Smooth muscle cell of trachea (primary cell): ENCODE measurements around the gene GSTA3. TPM values are rescaled to one million over a fixed set of nuclear protein-coding genes. Genes with fewer than 3 reads are reported as not detected.

ENCODE experiments used
- total RNA-seq: library from RNA; depleted of rRNA; stranded (reverse); fragments of >200 nt; gene quantifications from 2 replicates; pipeline ENCODE4 v1.2.1, GENCODE V29; 2014

GSTA3 gene
- total RNA-seq, result not detected in 2 replicates

GRCh38 chr6:52909531-52909930, at the start of gene GSTA3:
Gene GSTA3, minus strand, starts transcription at chr6:52909698. Its CDS starts 3,864 bp downstream, at chr6:52905834.

Other genes with a start within 250 kb of the GSTA3 start
- gene TMEM14A, start 238.6 kb downstream of the GSTA3 start, total RNA-seq, result 31.9 and 50.0 TPM in 2 replicates
- gene GSTA2, start 146.2 kb downstream of the GSTA3 start, total RNA-seq, result not detected in 2 replicates
- gene GSTA1, start 105.9 kb downstream of the GSTA3 start, total RNA-seq, result not detected in 2 replicates
- gene GSTA5, start 68.9 kb downstream of the GSTA3 start, total RNA-seq, result not detected in 2 replicates
- gene GSTA4, start 85.6 kb upstream of the GSTA3 start, total RNA-seq, result 68.5 and 78.2 TPM in 2 replicates
- gene CILK1, start 152.1 kb upstream of the GSTA3 start, total RNA-seq, result 7.4 and 11.8 TPM in 2 replicates
- gene FBXO9, start 155.7 kb upstream of the GSTA3 start, total RNA-seq, result 36.4 and 56.1 TPM in 2 replicates
- gene GCM1, start 239.1 kb upstream of the GSTA3 start, total RNA-seq, result not detected in 2 replicates